GM13976 (cell line): ENCODE results near the gene PSMD14.

Experiments used
- DNase-seq: peaks from one replicate; pipeline ENCODE4 v3.0.0; 2012; ENCODE audit warnings: low spot score
- CTCF ChIP-seq: IDR thresholded peaks from 2 replicates; pipeline ENCODE4 v1.5.1; 2012; ENCODE audit warnings: borderline replicate concordance, mild to moderate bottlenecking; ENCODE audit not compliant: insufficient read depth; ENCODE audit errors: extremely low read depth, missing control alignments, control extremely low read depth
- in situ Hi-C: fragments of 300-500 bp; cut with MboI; formaldehyde crosslinking; loops from one replicate; pipeline ENCODE4 v1.12.0; 2022; ENCODE audit warnings: low sequenced_read_pairs, mixed read lengths, inconsistent platforms; ENCODE audit not compliant: unreplicated experiment

PSMD14 gene

GRCh38 chr2:161430386-161430785 lies 122.2 kb downstream of the PSMD14 start:
- TF ChIP-seq CTCF, result no peak
- DNase-seq, result no peak
- in situ Hi-C loops, result no loop called here

DNA sequence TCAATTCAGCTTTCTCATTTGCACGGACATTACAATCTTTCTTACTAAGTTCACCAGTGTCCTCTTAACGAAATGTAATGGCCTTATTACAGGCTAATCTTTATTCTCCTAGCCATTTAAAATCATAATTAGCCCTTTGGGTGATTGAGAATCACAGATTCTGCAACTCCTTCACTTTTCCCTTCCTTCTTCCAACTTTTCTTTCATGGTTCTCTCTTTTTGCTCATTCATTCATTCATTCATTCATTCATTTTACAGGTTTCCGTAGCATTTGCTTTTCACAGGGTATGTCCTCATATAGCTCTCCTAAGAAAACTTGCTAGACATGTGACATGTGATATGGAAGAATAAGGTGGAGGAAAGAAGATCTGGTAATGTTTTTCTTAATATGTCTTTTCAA lies 123.9 kb downstream of the PSMD14 start:
- no peak for TF ChIP-seq CTCF
- DNase-seq, result no peak
- in situ Hi-C loops, result no loop called here

DNA sequence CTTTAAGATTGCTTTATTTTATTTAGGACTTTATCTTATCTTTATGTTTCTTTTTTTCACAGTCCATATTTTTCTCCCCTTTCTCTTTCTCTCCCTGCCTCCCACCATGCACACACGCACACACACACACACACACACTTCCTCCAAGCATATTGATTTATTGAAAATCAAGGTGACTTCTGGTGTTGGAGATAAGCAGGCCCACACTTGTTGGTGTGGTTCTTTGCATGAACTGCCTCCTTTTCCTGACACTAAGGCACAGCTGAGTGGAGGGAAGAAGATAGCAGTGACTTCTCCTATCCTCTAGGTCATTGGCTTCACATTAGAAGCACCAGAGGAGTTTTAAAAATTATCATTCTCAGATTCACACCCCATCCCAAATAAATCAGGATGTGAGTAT lies 125.9 kb downstream of the PSMD14 start:
- in situ Hi-C loops, result no loop called here
- TF ChIP-seq CTCF, result no peak
- DNase-seq, result no peak

- no peak for DNase-seq
- TF ChIP-seq CTCF, result no peak
- in situ Hi-C loops, result no loop called here
These were observed 128.2 kb downstream of the PSMD14 start for GRCh38 chr2:161436411-161436810.

- no peak for TF ChIP-seq CTCF
- in situ Hi-C loops, result no loop called here
- no peak for DNase-seq
These were observed 130.4 kb downstream of the PSMD14 start for GRCh38 chr2:161438598-161438997.

- TF ChIP-seq CTCF, result no peak
- in situ Hi-C loops, result no loop called here
- no peak for DNase-seq
These were observed 136.9 kb downstream of the PSMD14 start for GRCh38 chr2:161445097-161445496.

DNA sequence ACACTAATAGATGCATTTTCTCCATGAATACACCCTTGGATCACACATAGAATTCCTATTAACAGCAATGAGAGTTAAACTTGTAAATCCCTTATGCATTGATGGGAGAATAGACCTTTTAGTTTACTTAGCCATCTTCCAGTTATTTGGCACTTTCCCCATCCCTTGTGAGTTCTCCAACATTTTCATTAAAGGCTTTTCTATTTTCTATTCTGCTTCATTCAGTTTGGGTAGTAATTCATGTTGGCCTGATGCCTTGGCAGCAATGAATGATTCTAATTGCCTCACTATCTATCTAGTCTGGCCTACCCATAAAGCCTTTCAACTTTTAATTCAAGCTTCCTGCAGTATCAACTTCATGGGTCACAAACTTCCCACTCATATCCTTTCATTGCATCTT lies 140.2 kb downstream of the PSMD14 start:
- TF ChIP-seq CTCF, result no peak
- no peak for DNase-seq

More for the DNA sequence above, 140.2 kb downstream of the PSMD14 start:
- in situ Hi-C loops, result no loop called here
